ENCODE data around the gene ETV3.

- TF ChIP-seq EZH2phosphoT487 (IDR thresholded peaks at IDR 0.05; ENCODE audit: borderline replicate concordance, low read depth, low read length) = no peak
- TF ChIP-seq CTCF (conservative IDR thresholded peaks at IDR 0.05; ENCODE audit: low read length) = no peak
Observed at GRCh38 chr1:157105298-157105987, 32.8 kb downstream of the ETV3 start.
